HG03571 (cell line): ENCODE measurements around the gene BAIAP2L2.
"Not testable (repeated sequence)": the region's sequence is repeated elsewhere in the genome, so short reads cannot be mapped to it uniquely, and the experiment has no call there.

Experiments
- ATAC-seq: cut with Tn5 transposase; IDR thresholded peaks from one replicate; pipeline ENCODE4 v1.9.1; 2021; ENCODE audit not compliant: unreplicated experiment

BAIAP2L2 gene

GRCh38 chr22:38040953-38041759, 69.3 kb downstream of the BAIAP2L2 start:
- ATAC-seq, result no peak

GRCh38 chr22:38038890-38039812, 71.3 kb downstream of the BAIAP2L2 start:
- no peak for ATAC-seq

- no peak for ATAC-seq
Observed at GRCh38 chr22:38038426-38038825, 72.1 kb downstream of the BAIAP2L2 start.

- not testable (repeated sequence) for ATAC-seq
Observed at GRCh38 chr22:38037367-38038150, 72.9 kb downstream of the BAIAP2L2 start.

- ATAC-seq, result no peak
Observed at GRCh38 chr22:38036392-38037062, 74.0 kb downstream of the BAIAP2L2 start.

- ATAC-seq, result no peak
Observed at GRCh38 chr22:38035530-38035885, 75.0 kb downstream of the BAIAP2L2 start.
